CD4-positive, alpha-beta T cell (primary cell): ENCODE results near the gene NUMA1. TPM values are rescaled to one million over a fixed set of nuclear protein-coding genes. Genes with fewer than 3 reads are reported as not detected.
A peak's percentile ranks its signal among the peaks of the same experiment; 100 is the strongest.

Experiments used
- ATAC-seq: fragments of 200-7000 bp; cut with Tn5 transposase; one replicate; pipeline ENCODE4 v1.10.0; 2022; ENCODE audit warnings: mild to moderate bottlenecking; ENCODE audit not compliant: poor library complexity
- CTCF ChIA-PET: fragments of 350-600 bp; sonication (Branson Sonifier 250); formaldehyde crosslinking; loops from one replicate; lab custom pipeline; 2021; ENCODE audit warnings: antibody characterized with exemption, inconsistent platforms; lab: Charles Lee
- POLR2A ChIA-PET: fragments of 350-600 bp; sonication (Branson Sonifier 250); formaldehyde crosslinking; loops from one replicate; lab custom pipeline; 2021; ENCODE audit warnings: antibody characterized with exemption, inconsistent platforms; lab: Charles Lee
- DNase-seq, 14 experiments: peaks; one replicate each; pipeline ENCODE4 v3.0.0-alpha.2; 2013 to 2020; ENCODE audit warnings: mixed read lengths in 2 of 14
- H3K27ac ChIP-seq, 2 donors: one replicate each; pipeline versions ENCODE4 v1.5.1 to v1.7.0; 2013; ENCODE audit warnings: low read length in 2 of 2, low read depth in 1 of 2, mild to moderate bottlenecking in 1 of 2
- H3K27me3 ChIP-seq, 2 experiments: 1 replicate in 1 of 2; 2 replicates in 1 of 2; pipeline versions ENCODE4 v1.6.1 to v1.7.0; 2013; ENCODE audit warnings: low read length in 2 of 2, control low read depth in 1 of 2, mild to moderate bottlenecking in 1 of 2, moderate library complexity in 1 of 2; ENCODE audit not compliant: insufficient read depth in 2 of 2, control insufficient read depth in 1 of 2
- H3K36me3 ChIP-seq: one replicate; pipeline ENCODE4 v1.6.1; 2013; ENCODE audit warnings: low read length, control low read depth; ENCODE audit not compliant: insufficient read depth
- H3K4me1 ChIP-seq: one replicate; pipeline ENCODE4 v1.6.1; 2013; ENCODE audit warnings: low read length, control low read depth; ENCODE audit not compliant: insufficient read depth
- H3K4me3 ChIP-seq: one replicate; pipeline ENCODE4 v1.5.1; 2013; ENCODE audit warnings: mild to moderate bottlenecking, low read length, moderate library complexity
- H3K9me3 ChIP-seq, 2 experiments: 1 replicate in 1 of 2; 2 replicates in 1 of 2; pipeline versions ENCODE4 v1.6.1 to v1.7.0; 2013; ENCODE audit warnings: low read length in 2 of 2, mild to moderate bottlenecking in 2 of 2, control low read depth in 1 of 2, moderate library complexity in 1 of 2; ENCODE audit not compliant: control insufficient read depth in 1 of 2, insufficient read depth in 1 of 2
- H3K27ac Mint-ChIP-seq: one replicate; pipeline ENCODE4 v1.8.0; 2020; ENCODE audit warnings: mixed read lengths
- H3K27me3 Mint-ChIP-seq: one replicate; pipeline ENCODE4 v1.8.0; 2021; ENCODE audit warnings: mixed read lengths
- H3K36me3 Mint-ChIP-seq: one replicate; pipeline ENCODE4 v1.8.0; 2021; ENCODE audit warnings: low read depth, mixed read lengths
- H3K4me1 Mint-ChIP-seq: one replicate; pipeline ENCODE4 v1.8.0; 2021; ENCODE audit warnings: low read depth, mixed read lengths
- H3K4me3 Mint-ChIP-seq: one replicate; pipeline ENCODE4 v1.8.0; 2020; ENCODE audit warnings: mild to moderate bottlenecking, mixed read lengths
- H3K9me3 Mint-ChIP-seq: one replicate; pipeline ENCODE4 v1.8.0; 2020; ENCODE audit warnings: mixed read lengths
- intact Hi-C, 2 experiments: fragments of 100-400 bp; cut with DNase I in 1 of 2; cut with micrococcal nuclease in 1 of 2; formaldehyde crosslinking; loops; one replicate each; pipeline versions ENCODE4 v1.15.1 to v1.9.0; 2023 to 2025; cut with DNase I, micrococcal nuclease
- total RNA-seq, 174 experiments: library from RNA in 2 of 174; stranded (reverse) in 2 of 174; gene quantifications; one replicate each; pipeline ENCODE4 v1.2.3 and lab custom pipeline; 2021 to 2026
- TF ChIP-seq, protein P1 (sequence below): fragments of 200-600 bp; IDR thresholded peaks from one replicate; pipeline ENCODE4 v1.8.0; 2022; ENCODE audit warnings: antibody characterized with exemption, mild to moderate bottlenecking

Gene NUMA1
- total RNA-seq, 2 experiments from 2014 or later: 191 to 197 TPM

DNA sequence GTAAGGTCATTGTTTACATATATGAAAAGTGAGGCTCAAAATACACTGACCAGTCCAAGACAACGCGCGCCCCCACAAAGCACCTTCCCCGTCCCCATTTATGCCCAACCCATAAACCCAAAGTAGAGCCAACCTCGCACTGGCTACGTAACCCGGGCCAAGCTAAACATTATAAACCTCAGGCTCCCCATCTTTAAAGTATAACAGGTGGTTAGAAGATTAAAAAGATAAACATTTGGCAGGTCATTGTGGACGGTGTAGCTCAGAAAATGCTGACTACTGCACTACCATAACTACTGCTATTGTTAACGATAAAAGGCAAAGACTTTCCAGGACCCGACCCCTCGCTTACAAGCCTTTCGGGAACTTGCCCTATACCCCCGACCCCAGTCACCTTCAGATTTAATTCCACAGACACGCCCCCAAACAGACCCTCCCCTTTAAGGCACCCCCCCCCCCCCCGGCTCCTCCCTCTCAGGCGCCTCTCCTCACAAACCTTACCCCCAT is 470 bp downstream of the NUMA1 start:
- H3K4me3 ChIP-seq: peak overlapping the region; percentile 73
- no peaks in the 10 kb centered on the region for H3K27me3 ChIP-seq
- peak overlapping the region; percentile 82 to 93 for H3K27ac ChIP-seq
- H3K27me3 Mint-ChIP-seq: no peaks in the 10 kb centered on the region
- intact Hi-C loops: loop anchor here (1.0 to 2.0 kb wide), 5 partner anchors 23 to 143 kb away; partner anchors contain the start of genes ANAPC15 (in 2 of the 2) and LAMTOR1 (in 1 of the 2)
- POLR2A ChIA-PET: interaction anchor here (0.6 to 2.9 kb wide), 7 partner anchors 11 to 149 kb away, joined by 3 to 31 read pairs (median 3); no protein-coding TSS in a partner anchor
- H3K9me3 Mint-ChIP-seq: no peaks in the 10 kb centered on the region
- H3K4me3 Mint-ChIP-seq: peak overlapping the region; percentile 95
- H3K36me3 ChIP-seq: peaks cover 3% of the 10 kb centered on the region
- no peaks in the 10 kb centered on the region for H3K9me3 ChIP-seq
- H3K36me3 Mint-ChIP-seq: peaks cover 12% of the 10 kb centered on the region
- H3K4me1 Mint-ChIP-seq: peaks cover 46% of the 10 kb centered on the region
- ATAC-seq (peak; percentile 21), DNase-seq (peak in 4 of 14 experiments; percentile 19 to 73 (median 48))
- TF ChIP-seq, protein P1, sequence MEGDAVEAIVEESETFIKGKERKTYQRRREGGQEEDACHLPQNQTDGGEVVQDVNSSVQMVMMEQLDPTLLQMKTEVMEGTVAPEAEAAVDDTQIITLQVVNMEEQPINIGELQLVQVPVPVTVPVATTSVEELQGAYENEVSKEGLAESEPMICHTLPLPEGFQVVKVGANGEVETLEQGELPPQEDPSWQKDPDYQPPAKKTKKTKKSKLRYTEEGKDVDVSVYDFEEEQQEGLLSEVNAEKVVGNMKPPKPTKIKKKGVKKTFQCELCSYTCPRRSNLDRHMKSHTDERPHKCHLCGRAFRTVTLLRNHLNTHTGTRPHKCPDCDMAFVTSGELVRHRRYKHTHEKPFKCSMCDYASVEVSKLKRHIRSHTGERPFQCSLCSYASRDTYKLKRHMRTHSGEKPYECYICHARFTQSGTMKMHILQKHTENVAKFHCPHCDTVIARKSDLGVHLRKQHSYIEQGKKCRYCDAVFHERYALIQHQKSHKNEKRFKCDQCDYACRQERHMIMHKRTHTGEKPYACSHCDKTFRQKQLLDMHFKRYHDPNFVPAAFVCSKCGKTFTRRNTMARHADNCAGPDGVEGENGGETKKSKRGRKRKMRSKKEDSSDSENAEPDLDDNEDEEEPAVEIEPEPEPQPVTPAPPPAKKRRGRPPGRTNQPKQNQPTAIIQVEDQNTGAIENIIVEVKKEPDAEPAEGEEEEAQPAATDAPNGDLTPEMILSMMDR: no peak
- peak overlapping the region; percentile 92 for H3K27ac Mint-ChIP-seq
- H3K4me1 ChIP-seq: peaks cover 34% of the 10 kb centered on the region
- CTCF ChIA-PET: interaction anchor here (1.2 to 2.5 kb wide), 3 partner anchors 11 to 55 kb away, joined by 3 to 9 read pairs (median 4); no protein-coding TSS in a partner anchor

GRCh38 chr11:72078477-72078876 is 1.9 kb downstream of the NUMA1 start:
- ChIA-PET CTCF (interaction anchor here (1.3 to 2.5 kb wide), 3 partner anchors 12 to 53 kb away, joined by 4 to 9 read pairs (median 4); no protein-coding TSS in a partner anchor), POLR2A (interaction anchor here (1.2 to 2.9 kb wide), 3 partner anchors 34 to 53 kb away, joined by 4 to 31 read pairs (median 6); partner anchors contain the start of gene ANAPC15)
- Mint-ChIP-seq H3K36me3 (peaks cover 12% of the 10 kb centered on the region), H3K9me3 (no peaks in the 10 kb centered on the region), H3K27ac (peak overlapping the region; percentile 92), H3K4me3 (peak overlapping the region; percentile 61), H3K27me3 (no peaks in the 10 kb centered on the region), H3K4me1 (peaks cover 46% of the 10 kb centered on the region)
- Histone ChIP-seq H3K27ac (no peak overlapping the region), H3K4me1 (peaks cover 34% of the 10 kb centered on the region), H3K4me3 (no peak overlapping the region), H3K9me3 (no peaks in the 10 kb centered on the region), H3K27me3 (no peaks in the 10 kb centered on the region), H3K36me3 (peaks cover 3% of the 10 kb centered on the region)
- ATAC-seq (no peak), DNase-seq (no peak)
- intact Hi-C loops: no loop called here
- TF ChIP-seq, protein P1: no peak

DNA sequence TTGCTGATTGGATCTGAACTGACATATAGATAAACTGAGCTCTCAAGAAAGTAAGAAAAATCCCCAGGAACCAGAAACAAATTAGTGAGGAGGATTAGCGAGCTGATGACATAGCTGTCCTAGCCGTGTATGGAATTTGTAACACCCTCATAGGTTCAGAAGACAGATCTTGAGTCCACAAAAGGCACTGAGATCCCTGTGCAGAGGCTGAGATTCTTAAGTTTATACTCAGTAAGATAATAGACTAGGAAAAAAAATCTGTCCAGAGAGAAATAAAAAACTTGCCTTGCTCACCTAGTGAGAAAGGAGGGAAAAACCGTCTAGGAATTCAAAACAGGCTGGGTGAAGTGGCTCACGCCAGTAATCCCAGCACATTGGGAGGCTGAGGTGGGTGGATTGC is 4.6 kb downstream of the NUMA1 start:
- peaks cover 43% of the 10 kb centered on the region for H3K4me1 Mint-ChIP-seq
- peaks cover 12% of the 10 kb centered on the region for H3K36me3 Mint-ChIP-seq
- no peaks in the 10 kb centered on the region for H3K27me3 Mint-ChIP-seq
- intact Hi-C loops: no loop called here
- H3K4me3 ChIP-seq: no peak overlapping the region
- peaks cover 3% of the 10 kb centered on the region for H3K36me3 ChIP-seq
- DNase-seq: no peak
- no peaks in the 10 kb centered on the region for H3K27me3 ChIP-seq
- H3K27ac Mint-ChIP-seq: no peak overlapping the region
- no peak overlapping the region for H3K4me3 Mint-ChIP-seq
- no peaks in the 10 kb centered on the region for H3K9me3 Mint-ChIP-seq
- CTCF ChIA-PET: interaction anchor here (1.2 to 1.6 kb wide), 3 partner anchors 15 to 26 kb away, joined by 3 to 5 read pairs (median 5); no protein-coding TSS in a partner anchor
- no peak overlapping the region for H3K27ac ChIP-seq
- no peak for ATAC-seq
- TF ChIP-seq, protein P1: no peak
- POLR2A ChIA-PET: interaction anchor here (1.7 to 2.0 kb wide), 2 partner anchors 33 to 36 kb away, joined by 7 to 12 read pairs; no protein-coding TSS in a partner anchor
- no peaks in the 10 kb centered on the region for H3K9me3 ChIP-seq
- peaks cover 24% of the 10 kb centered on the region for H3K4me1 ChIP-seq
